GM23338 (cell line): ENCODE results near the gene HHATL. TPM values are rescaled to one million over a fixed set of nuclear protein-coding genes. Genes with fewer than 3 reads are reported as not detected.

Source experiments
- ATAC-seq: fragments of 200-7000 bp; cut with Tn5 transposase; 3 replicates; pipeline ENCODE4 v1.9.1; 2020
- DNase-seq: peaks from one replicate; pipeline ENCODE4 v3.0.0-alpha.2; 2015; ENCODE audit warnings: low spot score
- H2AFZ ChIP-seq: fragments of 200-600 bp; sonication (generic); 2 replicates; pipeline ENCODE4 v1.8.0; 2016; ENCODE audit warnings: antibody characterized with exemption, mild to moderate bottlenecking, moderate library complexity
- H3F3A ChIP-seq: fragments of 200-600 bp; sonication (generic); replicated peaks from 2 replicates; pipeline ENCODE4 v1.8.0; 2017; ENCODE audit warnings: antibody characterized with exemption, mixed run types, low read depth
- H3K27ac ChIP-seq: fragments of 200-600 bp; sonication (generic); 2 replicates; pipeline ENCODE4 v1.6.1; 2016; ENCODE audit warnings: low read depth
- H3K27me3 ChIP-seq: fragments of 200-600 bp; sonication (generic); 2 replicates; pipeline ENCODE4 v1.8.0; 2016; ENCODE audit warnings: mild to moderate bottlenecking, mixed run types, moderate library complexity; ENCODE audit not compliant: insufficient read depth
- H3K36me3 ChIP-seq: fragments of 200-600 bp; sonication (generic); 2 replicates; pipeline ENCODE4 v1.8.0; 2016; ENCODE audit warnings: mild to moderate bottlenecking; ENCODE audit not compliant: insufficient read depth
- H3K4me1 ChIP-seq: fragments of 200-600 bp; sonication (generic); 2 replicates; pipeline ENCODE4 v1.8.0; 2016; ENCODE audit warnings: mild to moderate bottlenecking, moderate library complexity; ENCODE audit not compliant: insufficient read depth
- H3K4me2 ChIP-seq: fragments of 200-600 bp; sonication (generic); 2 replicates; pipeline ENCODE4 v1.7.1; 2017; ENCODE audit warnings: mixed run types
- H3K4me3 ChIP-seq: fragments of 200-600 bp; sonication (generic); 2 replicates; pipeline ENCODE4 v1.6.1; 2016; ENCODE audit warnings: mixed run types
- H3K79me2 ChIP-seq: fragments of 200-600 bp; sonication (generic); replicated peaks from 2 replicates; pipeline ENCODE4 v1.8.0; 2017; ENCODE audit warnings: mild to moderate bottlenecking; ENCODE audit not compliant: insufficient read depth
- H3K9me2 ChIP-seq: fragments of 200-600 bp; sonication (generic); 2 replicates; pipeline ENCODE4 v1.8.0; 2017; ENCODE audit not compliant: insufficient read depth
- H4K20me1 ChIP-seq: fragments of 200-600 bp; sonication (generic); replicated peaks from 2 replicates; pipeline ENCODE4 v1.8.0; 2017; ENCODE audit warnings: mild to moderate bottlenecking; ENCODE audit not compliant: insufficient read depth
- H3K27ac Mint-ChIP-seq: 2 replicates; pipeline ENCODE4 v1.8.0; 2020; ENCODE audit warnings: inconsistent platforms, mild to moderate bottlenecking, moderate library complexity, mixed read lengths
- H3K27me3 Mint-ChIP-seq: 3 replicates; pipeline ENCODE4 v1.8.0; 2022; ENCODE audit warnings: low read depth, mild to moderate bottlenecking, moderate library complexity, mixed read lengths, inconsistent platforms; ENCODE audit not compliant: insufficient read depth, poor library complexity
- H3K36me3 Mint-ChIP-seq: 3 replicates; pipeline ENCODE4 v1.8.0; 2021; ENCODE audit warnings: low read depth, mild to moderate bottlenecking, inconsistent platforms, moderate library complexity, mixed read lengths
- H3K4me1 Mint-ChIP-seq: 3 replicates; pipeline ENCODE4 v1.8.0; 2020; ENCODE audit warnings: mild to moderate bottlenecking, inconsistent platforms, mixed read lengths
- H3K4me3 Mint-ChIP-seq: 3 replicates; pipeline ENCODE4 v1.8.0; 2021; ENCODE audit warnings: moderate library complexity, mild to moderate bottlenecking, inconsistent platforms, mixed read lengths
- H3K9me3 Mint-ChIP-seq: 3 replicates; pipeline ENCODE4 v1.8.0; 2020; ENCODE audit warnings: moderate library complexity, mild to moderate bottlenecking, inconsistent platforms, mixed read lengths
- CREB1 ChIP-seq: fragments of 250-450 bp; sonication (Bioruptor Pico); IDR thresholded peaks from 2 replicates; pipeline ENCODE4 v1.5.0; 2020; ENCODE audit warnings: low read depth, mild to moderate bottlenecking, moderate library complexity
- EZH2 ChIP-seq: fragments of 200-600 bp; sonication (generic); IDR thresholded peaks from one replicate; pipeline ENCODE4 v1.8.0; 2017; ENCODE audit warnings: antibody characterized with exemption, mild to moderate bottlenecking, low read depth; ENCODE audit not compliant: unreplicated experiment
- EZH2phosphoT487 ChIP-seq: fragments of 200-600 bp; sonication (generic); IDR thresholded peaks from one replicate; pipeline ENCODE4 v1.8.1; 2018; ENCODE audit warnings: antibody characterized with exemption; ENCODE audit not compliant: unreplicated experiment
- JUNB ChIP-seq: IDR thresholded peaks from one replicate; pipeline ENCODE4 v1.6.1; 2016; ENCODE audit warnings: antibody characterized with exemption; ENCODE audit not compliant: unreplicated experiment
- NANOG ChIP-seq: IDR thresholded peaks from 2 replicates; pipeline ENCODE4 v1.6.1; 2016; ENCODE audit warnings: antibody characterized with exemption, borderline replicate concordance
- POLR2AphosphoS5 ChIP-seq: IDR thresholded peaks from 2 replicates; pipeline ENCODE4 v1.6.1; 2016; ENCODE audit warnings: antibody characterized with exemption, low read depth
- STAT1 ChIP-seq: IDR thresholded peaks from one replicate; pipeline ENCODE4 v1.6.1; 2016; ENCODE audit warnings: antibody characterized with exemption; ENCODE audit not compliant: unreplicated experiment
- ZNF114 ChIP-seq: fragments of 250-450 bp; sonication (Bioruptor Pico); IDR thresholded peaks from 2 replicates; pipeline ENCODE4 v1.5.0; 2020; ENCODE audit warnings: mild to moderate bottlenecking, moderate library complexity
- ZNF331 ChIP-seq: fragments of 250-450 bp; sonication (Bioruptor Pico); IDR thresholded peaks from 2 replicates; pipeline ENCODE4 v1.5.0; 2020; ENCODE audit warnings: low read depth, mild to moderate bottlenecking, moderate library complexity
- polyA plus RNA-seq: library from polyadenylated mRNA; unstranded; fragments of >200 nt; fragmentation: Nextera tagmentation; extraction: Ambion mirVana; gene quantifications from 2 replicates; pipeline ENCODE4 v1.2.1, GENCODE V29; 2016
- total RNA-seq: library from RNA; depleted of rRNA; stranded (reverse); fragments of >200 nt; shearing (Covaris generic); gene quantifications from 2 replicates; pipeline ENCODE4 v1.2.3, GENCODE V29; 2014
- TF ChIP-seq, protein P1 (sequence below): fragments of 250-450 bp; sonication (Bioruptor Pico); IDR thresholded peaks from 2 replicates; pipeline ENCODE4 v1.5.0; 2020; ENCODE audit warnings: mild to moderate bottlenecking, moderate library complexity
- TF ChIP-seq, protein P2 (sequence below), 2 experiments: fragments of 200-600 bp in 1 of 2; sonication (generic) in 1 of 2; conservative IDR thresholded peaks; 2 replicates each; pipeline versions ENCODE4 v1.5.1 to v1.6.1; 2016 to 2017; ENCODE audit warnings: antibody characterized with exemption in 2 of 2, low read depth in 2 of 2, mild to moderate bottlenecking in 2 of 2, moderate library complexity in 1 of 2
- TF ChIP-seq, protein P3 (sequence below): IDR thresholded peaks from one replicate; pipeline ENCODE4 v1.6.1; 2018; ENCODE audit warnings: antibody characterized with exemption; ENCODE audit not compliant: unreplicated experiment
- TF ChIP-seq, protein P4 (sequence below): IDR thresholded peaks from 2 replicates; pipeline ENCODE4 v1.6.1; 2016; ENCODE audit warnings: antibody characterized with exemption

The HHATL gene
- total and polyA plus RNA-seq, 2 experiments from 2014 or later: not detected

DNA sequence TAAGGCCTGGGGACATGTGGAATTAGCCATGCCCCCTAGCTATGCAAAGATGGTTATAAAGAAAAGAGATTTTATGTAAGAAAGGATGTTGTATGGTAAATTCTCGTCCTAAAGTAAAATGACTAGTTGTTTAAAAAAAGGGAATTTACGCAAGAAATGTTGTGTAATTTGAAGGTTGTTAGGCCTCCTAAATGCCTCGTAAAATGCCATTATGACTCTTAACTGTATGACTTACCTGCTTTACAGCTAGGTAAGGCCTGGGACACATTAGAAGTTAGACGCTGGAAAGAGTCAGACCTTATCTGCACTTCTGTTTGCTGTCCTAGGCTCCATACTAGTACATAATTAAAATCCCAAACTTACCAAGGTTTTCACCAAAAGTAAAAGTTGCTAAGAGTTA is 17.5 kb upstream of the HHATL start:
- H3K27me3 Mint-ChIP-seq: peaks cover 5% of the 10 kb centered on the region
- H3K36me3 Mint-ChIP-seq: no peaks in the 10 kb centered on the region
- Histone ChIP-seq H3K9me2 (no peaks in the 10 kb centered on the region), H3K79me2 (no peaks in the 10 kb centered on the region), H3K36me3 (no peaks in the 10 kb centered on the region), H3K27ac (no peak overlapping the region), H3F3A (no peaks in the 10 kb centered on the region), H2AFZ (no peak overlapping the region), H4K20me1 (no peaks in the 10 kb centered on the region), H3K4me3 (no peak overlapping the region), H3K4me1 (no peaks in the 10 kb centered on the region), H3K4me2 (no peak overlapping the region), H3K27me3 (no peaks in the 10 kb centered on the region)
- peaks cover 3% of the 10 kb centered on the region; the same call in 2 of the 3 replicates for H3K9me3 Mint-ChIP-seq
- no peak for ATAC-seq
- no peak for DNase-seq
- no peaks in the 10 kb centered on the region; the same call in 2 of the 3 replicates for H3K4me1 Mint-ChIP-seq
- TF ChIP-seq, protein P1, sequence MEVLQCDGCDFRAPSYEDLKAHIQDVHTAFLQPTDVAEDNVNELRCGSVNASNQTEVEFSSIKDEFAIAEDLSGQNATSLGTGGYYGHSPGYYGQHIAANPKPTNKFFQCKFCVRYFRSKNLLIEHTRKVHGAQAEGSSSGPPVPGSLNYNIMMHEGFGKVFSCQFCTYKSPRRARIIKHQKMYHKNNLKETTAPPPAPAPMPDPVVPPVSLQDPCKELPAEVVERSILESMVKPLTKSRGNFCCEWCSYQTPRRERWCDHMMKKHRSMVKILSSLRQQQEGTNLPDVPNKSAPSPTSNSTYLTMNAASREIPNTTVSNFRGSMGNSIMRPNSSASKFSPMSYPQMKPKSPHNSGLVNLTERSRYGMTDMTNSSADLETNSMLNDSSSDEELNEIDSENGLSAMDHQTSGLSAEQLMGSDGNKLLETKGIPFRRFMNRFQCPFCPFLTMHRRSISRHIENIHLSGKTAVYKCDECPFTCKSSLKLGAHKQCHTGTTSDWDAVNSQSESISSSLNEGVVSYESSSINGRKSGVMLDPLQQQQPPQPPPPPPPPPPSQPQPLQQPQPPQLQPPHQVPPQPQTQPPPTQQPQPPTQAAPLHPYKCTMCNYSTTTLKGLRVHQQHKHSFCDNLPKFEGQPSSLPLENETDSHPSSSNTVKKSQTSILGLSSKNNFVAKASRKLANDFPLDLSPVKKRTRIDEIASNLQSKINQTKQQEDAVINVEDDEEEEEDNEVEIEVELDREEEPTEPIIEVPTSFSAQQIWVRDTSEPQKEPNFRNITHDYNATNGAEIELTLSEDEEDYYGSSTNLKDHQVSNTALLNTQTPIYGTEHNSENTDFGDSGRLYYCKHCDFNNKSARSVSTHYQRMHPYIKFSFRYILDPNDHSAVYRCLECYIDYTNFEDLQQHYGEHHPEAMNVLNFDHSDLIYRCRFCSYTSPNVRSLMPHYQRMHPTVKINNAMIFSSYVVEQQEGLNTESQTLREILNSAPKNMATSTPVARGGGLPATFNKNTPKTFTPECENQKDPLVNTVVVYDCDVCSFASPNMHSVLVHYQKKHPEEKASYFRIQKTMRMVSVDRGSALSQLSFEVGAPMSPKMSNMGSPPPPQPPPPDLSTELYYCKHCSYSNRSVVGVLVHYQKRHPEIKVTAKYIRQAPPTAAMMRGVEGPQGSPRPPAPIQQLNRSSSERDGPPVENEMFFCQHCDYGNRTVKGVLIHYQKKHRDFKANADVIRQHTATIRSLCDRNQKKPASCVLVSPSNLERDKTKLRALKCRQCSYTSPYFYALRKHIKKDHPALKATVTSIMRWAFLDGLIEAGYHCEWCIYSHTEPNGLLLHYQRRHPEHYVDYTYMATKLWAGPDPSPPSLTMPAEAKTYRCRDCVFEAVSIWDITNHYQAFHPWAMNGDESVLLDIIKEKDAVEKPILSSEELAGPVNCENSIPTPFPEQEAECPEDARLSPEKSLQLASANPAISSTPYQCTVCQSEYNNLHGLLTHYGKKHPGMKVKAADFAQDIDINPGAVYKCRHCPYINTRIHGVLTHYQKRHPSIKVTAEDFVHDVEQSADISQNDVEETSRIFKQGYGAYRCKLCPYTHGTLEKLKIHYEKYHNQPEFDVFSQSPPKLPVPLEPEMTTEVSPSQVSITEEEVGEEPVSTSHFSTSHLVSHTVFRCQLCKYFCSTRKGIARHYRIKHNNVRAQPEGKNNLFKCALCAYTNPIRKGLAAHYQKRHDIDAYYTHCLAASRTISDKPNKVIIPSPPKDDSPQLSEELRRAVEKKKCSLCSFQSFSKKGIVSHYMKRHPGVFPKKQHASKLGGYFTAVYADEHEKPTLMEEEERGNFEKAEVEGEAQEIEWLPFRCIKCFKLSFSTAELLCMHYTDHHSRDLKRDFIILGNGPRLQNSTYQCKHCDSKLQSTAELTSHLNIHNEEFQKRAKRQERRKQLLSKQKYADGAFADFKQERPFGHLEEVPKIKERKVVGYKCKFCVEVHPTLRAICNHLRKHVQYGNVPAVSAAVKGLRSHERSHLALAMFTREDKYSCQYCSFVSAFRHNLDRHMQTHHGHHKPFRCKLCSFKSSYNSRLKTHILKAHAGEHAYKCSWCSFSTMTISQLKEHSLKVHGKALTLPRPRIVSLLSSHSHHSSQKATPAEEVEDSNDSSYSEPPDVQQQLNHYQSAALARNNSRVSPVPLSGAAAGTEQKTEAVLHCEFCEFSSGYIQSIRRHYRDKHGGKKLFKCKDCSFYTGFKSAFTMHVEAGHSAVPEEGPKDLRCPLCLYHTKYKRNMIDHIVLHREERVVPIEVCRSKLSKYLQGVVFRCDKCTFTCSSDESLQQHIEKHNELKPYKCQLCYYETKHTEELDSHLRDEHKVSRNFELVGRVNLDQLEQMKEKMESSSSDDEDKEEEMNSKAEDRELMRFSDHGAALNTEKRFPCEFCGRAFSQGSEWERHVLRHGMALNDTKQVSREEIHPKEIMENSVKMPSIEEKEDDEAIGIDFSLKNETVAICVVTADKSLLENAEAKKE (CRISPR knock-in tag): no peak
- TF ChIP-seq, protein P2, sequence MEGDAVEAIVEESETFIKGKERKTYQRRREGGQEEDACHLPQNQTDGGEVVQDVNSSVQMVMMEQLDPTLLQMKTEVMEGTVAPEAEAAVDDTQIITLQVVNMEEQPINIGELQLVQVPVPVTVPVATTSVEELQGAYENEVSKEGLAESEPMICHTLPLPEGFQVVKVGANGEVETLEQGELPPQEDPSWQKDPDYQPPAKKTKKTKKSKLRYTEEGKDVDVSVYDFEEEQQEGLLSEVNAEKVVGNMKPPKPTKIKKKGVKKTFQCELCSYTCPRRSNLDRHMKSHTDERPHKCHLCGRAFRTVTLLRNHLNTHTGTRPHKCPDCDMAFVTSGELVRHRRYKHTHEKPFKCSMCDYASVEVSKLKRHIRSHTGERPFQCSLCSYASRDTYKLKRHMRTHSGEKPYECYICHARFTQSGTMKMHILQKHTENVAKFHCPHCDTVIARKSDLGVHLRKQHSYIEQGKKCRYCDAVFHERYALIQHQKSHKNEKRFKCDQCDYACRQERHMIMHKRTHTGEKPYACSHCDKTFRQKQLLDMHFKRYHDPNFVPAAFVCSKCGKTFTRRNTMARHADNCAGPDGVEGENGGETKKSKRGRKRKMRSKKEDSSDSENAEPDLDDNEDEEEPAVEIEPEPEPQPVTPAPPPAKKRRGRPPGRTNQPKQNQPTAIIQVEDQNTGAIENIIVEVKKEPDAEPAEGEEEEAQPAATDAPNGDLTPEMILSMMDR (conservative IDR thresholded peaks at IDR 0.05; ENCODE audit: low read depth in 2 of 2): no peak
- TF ChIP-seq STAT1 (no peak), JUNB (no peak), POLR2AphosphoS5 (no peak), CREB1 (CRISPR knock-in tag) (no peak), ZNF331 (CRISPR knock-in tag) (no peak), EZH2phosphoT487 (no peak), NANOG (no peak), ZNF114 (CRISPR knock-in tag) (no peak), EZH2 (no peak)
- TF ChIP-seq, protein P3, sequence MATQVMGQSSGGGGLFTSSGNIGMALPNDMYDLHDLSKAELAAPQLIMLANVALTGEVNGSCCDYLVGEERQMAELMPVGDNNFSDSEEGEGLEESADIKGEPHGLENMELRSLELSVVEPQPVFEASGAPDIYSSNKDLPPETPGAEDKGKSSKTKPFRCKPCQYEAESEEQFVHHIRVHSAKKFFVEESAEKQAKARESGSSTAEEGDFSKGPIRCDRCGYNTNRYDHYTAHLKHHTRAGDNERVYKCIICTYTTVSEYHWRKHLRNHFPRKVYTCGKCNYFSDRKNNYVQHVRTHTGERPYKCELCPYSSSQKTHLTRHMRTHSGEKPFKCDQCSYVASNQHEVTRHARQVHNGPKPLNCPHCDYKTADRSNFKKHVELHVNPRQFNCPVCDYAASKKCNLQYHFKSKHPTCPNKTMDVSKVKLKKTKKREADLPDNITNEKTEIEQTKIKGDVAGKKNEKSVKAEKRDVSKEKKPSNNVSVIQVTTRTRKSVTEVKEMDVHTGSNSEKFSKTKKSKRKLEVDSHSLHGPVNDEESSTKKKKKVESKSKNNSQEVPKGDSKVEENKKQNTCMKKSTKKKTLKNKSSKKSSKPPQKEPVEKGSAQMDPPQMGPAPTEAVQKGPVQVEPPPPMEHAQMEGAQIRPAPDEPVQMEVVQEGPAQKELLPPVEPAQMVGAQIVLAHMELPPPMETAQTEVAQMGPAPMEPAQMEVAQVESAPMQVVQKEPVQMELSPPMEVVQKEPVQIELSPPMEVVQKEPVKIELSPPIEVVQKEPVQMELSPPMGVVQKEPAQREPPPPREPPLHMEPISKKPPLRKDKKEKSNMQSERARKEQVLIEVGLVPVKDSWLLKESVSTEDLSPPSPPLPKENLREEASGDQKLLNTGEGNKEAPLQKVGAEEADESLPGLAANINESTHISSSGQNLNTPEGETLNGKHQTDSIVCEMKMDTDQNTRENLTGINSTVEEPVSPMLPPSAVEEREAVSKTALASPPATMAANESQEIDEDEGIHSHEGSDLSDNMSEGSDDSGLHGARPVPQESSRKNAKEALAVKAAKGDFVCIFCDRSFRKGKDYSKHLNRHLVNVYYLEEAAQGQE: no peak
- TF ChIP-seq, protein P4, sequence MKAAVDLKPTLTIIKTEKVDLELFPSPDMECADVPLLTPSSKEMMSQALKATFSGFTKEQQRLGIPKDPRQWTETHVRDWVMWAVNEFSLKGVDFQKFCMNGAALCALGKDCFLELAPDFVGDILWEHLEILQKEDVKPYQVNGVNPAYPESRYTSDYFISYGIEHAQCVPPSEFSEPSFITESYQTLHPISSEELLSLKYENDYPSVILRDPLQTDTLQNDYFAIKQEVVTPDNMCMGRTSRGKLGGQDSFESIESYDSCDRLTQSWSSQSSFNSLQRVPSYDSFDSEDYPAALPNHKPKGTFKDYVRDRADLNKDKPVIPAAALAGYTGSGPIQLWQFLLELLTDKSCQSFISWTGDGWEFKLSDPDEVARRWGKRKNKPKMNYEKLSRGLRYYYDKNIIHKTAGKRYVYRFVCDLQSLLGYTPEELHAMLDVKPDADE: no peak
- no peak overlapping the region for H3K27ac Mint-ChIP-seq
- H3K4me3 Mint-ChIP-seq: no peak overlapping the region
